Measurements from ENCODE around the gene SLC22A3. TPM values are rescaled to one million over a fixed set of nuclear protein-coding genes. Genes with fewer than 3 reads are reported as not detected.

SLC22A3 gene
- total and polyA plus RNA-seq, 2 of the 4 experiments (the other 2 are of a cell fraction), result not detected

DNA sequence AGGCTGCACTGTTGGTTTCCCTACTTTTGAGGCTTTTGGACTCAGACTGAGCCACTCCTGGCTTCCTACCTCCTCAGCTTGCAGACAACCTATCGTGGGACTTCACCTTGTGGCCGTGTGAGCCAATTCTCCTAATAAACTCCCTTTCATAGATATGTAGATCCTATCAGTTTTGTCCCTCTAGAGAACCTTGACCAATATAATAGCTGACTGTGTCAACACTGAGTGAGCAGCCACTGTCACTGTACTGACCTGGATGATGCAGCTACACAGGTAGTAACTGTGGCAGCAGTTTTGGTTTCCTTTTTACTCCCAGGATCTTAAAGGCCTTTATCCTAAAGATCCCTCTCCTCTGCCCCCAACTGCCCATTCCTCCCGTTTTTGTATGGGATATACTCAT lies 70.2 kb downstream of the SLC22A3 start:
- Histone ChIP-seq H3K9me1 (ENCODE audit: insufficient read depth, low read length) (no peaks in the 10 kb centered on the region), H3K36me3 (ENCODE audit: control insufficient read depth, insufficient read depth, low read length) (no peaks in the 10 kb centered on the region), H3K4me3 (ENCODE audit: insufficient read depth, low read depth, low read length) (no peak overlapping the region), H3K9me3 (ENCODE audit: control insufficient read depth, insufficient read depth, low read length) (0 out of 2 replicates have a peak, but pooled peaks cover 2% of the 10 kb centered on the region), H3K18ac (ENCODE audit: low read depth, low read length) (no peak overlapping the region), H3K14ac (replicated peaks; ENCODE audit: low read depth, low read length) (no peak overlapping the region), H3K4me1 (ENCODE audit: control insufficient read depth, insufficient read depth, low read length) (no peaks in the 10 kb centered on the region), H2AK5ac (ENCODE audit: low read depth, low read length) (no peak overlapping the region), H3K23ac (ENCODE audit: low read depth, low read length) (no peak overlapping the region), H2BK120ac (ENCODE audit: low read depth, low read length) (no peak overlapping the region), H4K91ac (ENCODE audit: insufficient read depth, low read depth, low read length) (no peak overlapping the region), H3K79me1 (ENCODE audit: low read depth in 1 of 2, low read length in 2 of 2) (no peaks in the 10 kb centered on the region), H2AFZ (replicated peaks; ENCODE audit: low read length, poor library complexity) (no peak overlapping the region), H4K5ac (ENCODE audit: low read depth, low read length) (no peak overlapping the region), H3K4ac (ENCODE audit: low read depth, low read length) (no peak overlapping the region), H4K8ac (ENCODE audit: low read depth in 2 of 2, low read length in 2 of 2) (no peak overlapping the region), H3K56ac (ENCODE audit: extremely low read depth, insufficient read depth, low read length) (no peak overlapping the region), H3K27me3 (ENCODE audit: control insufficient read depth, insufficient read depth, low read length) (no peaks in the 10 kb centered on the region), H2BK5ac (ENCODE audit: low read depth, low read length, poor library complexity, severe bottlenecking) (no peak overlapping the region), H3K9ac (ENCODE audit: low read depth, low read length) (no peak overlapping the region), H2BK20ac (ENCODE audit: low read depth, low read length) (no peak overlapping the region), H3K4me2 (ENCODE audit: low read depth, low read length) (no peak overlapping the region), H3K27ac (ENCODE audit: insufficient read depth, low read length) (no peak overlapping the region), H2BK15ac (ENCODE audit: low read depth, low read length) (no peak overlapping the region), H4K20me1 (ENCODE audit: insufficient read depth, low read length) (no peaks in the 10 kb centered on the region), H2AK9ac (replicated peaks; ENCODE audit: low read depth, low read length, poor library complexity) (no peak overlapping the region)
- intact Hi-C loops (cut with micrococcal nuclease), result no loop called here
- DNase-seq (no peak), ATAC-seq (ENCODE audit: low read depth) (no peak)
- BruUV-seq (replicated peaks), result no TSS peak
- dilution Hi-C loops (cut with HindIII; ENCODE audit: low sequenced_read_pairs, unreplicated experiment), result no loop called here
- in situ Hi-C loops (cut with MboI; ENCODE audit: low sequenced_read_pairs), result no loop called here
- WGBS, 2 experiments (ENCODE audit: extremely low coverage in 2 of 2, insufficient read length in 1 of 2), result no CpG with 5 or more reads among the region's 3 CpGs
- ChIA-PET POLR2A (ENCODE audit: unreplicated experiment) (no interaction called here), CTCF (no interaction called here)
- TF ChIP-seq, protein P1, sequence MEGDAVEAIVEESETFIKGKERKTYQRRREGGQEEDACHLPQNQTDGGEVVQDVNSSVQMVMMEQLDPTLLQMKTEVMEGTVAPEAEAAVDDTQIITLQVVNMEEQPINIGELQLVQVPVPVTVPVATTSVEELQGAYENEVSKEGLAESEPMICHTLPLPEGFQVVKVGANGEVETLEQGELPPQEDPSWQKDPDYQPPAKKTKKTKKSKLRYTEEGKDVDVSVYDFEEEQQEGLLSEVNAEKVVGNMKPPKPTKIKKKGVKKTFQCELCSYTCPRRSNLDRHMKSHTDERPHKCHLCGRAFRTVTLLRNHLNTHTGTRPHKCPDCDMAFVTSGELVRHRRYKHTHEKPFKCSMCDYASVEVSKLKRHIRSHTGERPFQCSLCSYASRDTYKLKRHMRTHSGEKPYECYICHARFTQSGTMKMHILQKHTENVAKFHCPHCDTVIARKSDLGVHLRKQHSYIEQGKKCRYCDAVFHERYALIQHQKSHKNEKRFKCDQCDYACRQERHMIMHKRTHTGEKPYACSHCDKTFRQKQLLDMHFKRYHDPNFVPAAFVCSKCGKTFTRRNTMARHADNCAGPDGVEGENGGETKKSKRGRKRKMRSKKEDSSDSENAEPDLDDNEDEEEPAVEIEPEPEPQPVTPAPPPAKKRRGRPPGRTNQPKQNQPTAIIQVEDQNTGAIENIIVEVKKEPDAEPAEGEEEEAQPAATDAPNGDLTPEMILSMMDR (conservative IDR thresholded peaks at IDR 0.05; ENCODE audit: low read depth, low read length), result no peak
- TF ChIP-seq FOS (IDR thresholded peaks at IDR 0.05; ENCODE audit: low read depth, low read length) (no peak), ELK1 (IDR thresholded peaks at IDR 0.05; ENCODE audit: borderline replicate concordance, low read depth, low read length) (no peak), BHLHE40 (IDR thresholded peaks at IDR 0.05; ENCODE audit: low read depth, low read length) (no peak), MAFK (IDR thresholded peaks at IDR 0.05; ENCODE audit: low read depth, low read length) (no peak), RCOR1 (IDR thresholded peaks at IDR 0.05; ENCODE audit: insufficient replicate concordance, low read length) (no peak), NFE2L2 (IDR thresholded peaks at IDR 0.05; ENCODE audit: low read depth, low read length) (no peak), USF2 (IDR thresholded peaks at IDR 0.05; ENCODE audit: low read depth, low read length) (no peak), RAD21 (IDR thresholded peaks at IDR 0.05; ENCODE audit: low read length) (no peak), POLR2A (IDR thresholded peaks at IDR 0.05; ENCODE audit: low read depth, low read length) (no peak), MAZ (IDR thresholded peaks at IDR 0.05; ENCODE audit: borderline replicate concordance, low read depth, low read length) (no peak), CHD1 (IDR thresholded peaks at IDR 0.05; ENCODE audit: low read depth, low read length) (no peak), MXI1 (IDR thresholded peaks at IDR 0.05; ENCODE audit: borderline replicate concordance, low read depth, low read length) (no peak), RFX5 (IDR thresholded peaks at IDR 0.05; ENCODE audit: low read depth, low read length) (no peak), CEBPB (IDR thresholded peaks at IDR 0.05; ENCODE audit: low read depth, low read length) (no peak)
